Activated B cell treated with CpG ODN at 0.5 μM for 24 hours (primary cell): ENCODE data around the gene SPHK1. TPM values are rescaled to one million over a fixed set of nuclear protein-coding genes. Genes with fewer than 3 reads are reported as not detected.

Experiments used
- ATAC-seq: fragments of 200-7000 bp; cut with Tn5 transposase; one replicate; pipeline ENCODE4 v1.10.0; 2021; ENCODE audit warnings: low read depth, mild to moderate bottlenecking, moderate library complexity
- CTCF ChIA-PET: fragments of 350-600 bp; sonication (Branson Sonifier 250); formaldehyde crosslinking; loops from one replicate; lab custom pipeline; 2021; ENCODE audit warnings: antibody characterized with exemption; lab: Charles Lee
- POLR2A ChIA-PET: fragments of 350-600 bp; sonication (Branson Sonifier 250); formaldehyde crosslinking; loops from one replicate; lab custom pipeline; 2021; ENCODE audit warnings: antibody characterized with exemption; lab: Charles Lee
- DNase-seq: peaks from one replicate; pipeline ENCODE4 v3.0.0; 2022
- H3K27ac Mint-ChIP-seq: one replicate; pipeline ENCODE4 v1.8.0; 2020; ENCODE audit warnings: mixed read lengths
- H3K27me3 Mint-ChIP-seq: one replicate; pipeline ENCODE4 v1.8.0; 2021; ENCODE audit warnings: mixed read lengths
- H3K36me3 Mint-ChIP-seq: one replicate; pipeline ENCODE4 v1.8.0; 2021; ENCODE audit warnings: low read depth, mixed read lengths
- H3K4me1 Mint-ChIP-seq: one replicate; pipeline ENCODE4 v1.8.0; 2021; ENCODE audit warnings: mixed read lengths
- H3K4me3 Mint-ChIP-seq: one replicate; pipeline ENCODE4 v1.8.0; 2020; ENCODE audit warnings: mild to moderate bottlenecking, mixed read lengths
- H3K9me3 Mint-ChIP-seq: one replicate; pipeline ENCODE4 v1.8.0; 2020; ENCODE audit warnings: mixed read lengths
- CTCF ChIP-seq: fragments of 200-600 bp; IDR thresholded peaks from one replicate; pipeline ENCODE4 v1.8.0; 2022; ENCODE audit warnings: antibody characterized with exemption, mild to moderate bottlenecking
- intact Hi-C: fragments of 100-400 bp; cut with micrococcal nuclease; formaldehyde crosslinking; loops from one replicate; pipeline ENCODE4 v1.15.1; 2024
- total RNA-seq: library from RNA; stranded (reverse); gene quantifications from 2 replicates; pipeline ENCODE4 v1.2.3, GENCODE V29; 2022

SPHK1 gene
- total RNA-seq, 1 donor from 2014 or later = 1.1 TPM

GRCh38 chr17:76407509-76407908 is 23.1 kb downstream of the SPHK1 start:
- peak overlapping the region; percentile 12 for H3K27ac Mint-ChIP-seq
- intact Hi-C loops = loop anchor here (5.0 kb wide), 1 partner anchor 285 kb away; no protein-coding TSS in a partner anchor
- TF ChIP-seq CTCF = no peak
- no peaks in the 10 kb centered on the region for H3K9me3 Mint-ChIP-seq
- ChIA-PET POLR2A (interaction anchor here (0.6 to 1.9 kb wide), 4 partner anchors 73 to 102 kb away, joined by 3 to 6 read pairs (median 6); no protein-coding TSS in a partner anchor), CTCF (interaction anchor here (1.0 to 9.7 kb wide), 10 partner anchors 10 to 100 kb away, joined by 3 to 81 read pairs (median 8); no protein-coding TSS in a partner anchor)
- peaks cover 45% of the 10 kb centered on the region for H3K36me3 Mint-ChIP-seq
- H3K27me3 Mint-ChIP-seq = no peaks in the 10 kb centered on the region
- DNase-seq = no peak
- peaks cover 47% of the 10 kb centered on the region for H3K4me1 Mint-ChIP-seq
- H3K4me3 Mint-ChIP-seq = no peak overlapping the region
- no peak for ATAC-seq

GRCh38 chr17:76408037-76408849 is 23.8 kb downstream of the SPHK1 start:
- Mint-ChIP-seq H3K27me3 (no peaks in the 10 kb centered on the region), H3K9me3 (no peaks in the 10 kb centered on the region), H3K4me3 (peak overlapping the region; percentile 35), H3K27ac (peak overlapping the region; percentile 30), H3K4me1 (peaks cover 47% of the 10 kb centered on the region), H3K36me3 (peaks cover 43% of the 10 kb centered on the region)
- intact Hi-C loops = loop anchor here (1.0 to 5.0 kb wide), 7 partner anchors 10 to 286 kb away; no protein-coding TSS in a partner anchor
- ChIA-PET CTCF (interaction anchor here (0.6 to 9.7 kb wide), 19 partner anchors 11 to 104 kb away, joined by 3 to 81 read pairs (median 4); no protein-coding TSS in a partner anchor), POLR2A (interaction anchor here (0.6 to 1.9 kb wide), 10 partner anchors 10 to 1716 kb away, joined by 3 to 8 read pairs (median 4); partner anchors contain the start of genes RHBDF2, SPHK1 and UBE2O)
- ATAC-seq = peak; percentile 80
- TF ChIP-seq CTCF = peak; percentile 85
- peak; percentile 63 for DNase-seq

GRCh38 chr17:76410328-76410965 is 26.0 kb downstream of the SPHK1 start:
- POLR2A ChIA-PET = interaction anchor here (0.6 to 1.2 kb wide), 3 partner anchors 49 to 100 kb away, joined by 3 to 4 read pairs (median 3); no protein-coding TSS in a partner anchor

GRCh38 chr17:76411247-76411646 is 26.8 kb downstream of the SPHK1 start:
- H3K4me1 Mint-ChIP-seq = peaks cover 43% of the 10 kb centered on the region
- ATAC-seq = no peak
- no peak for TF ChIP-seq CTCF
- H3K4me3 Mint-ChIP-seq = no peak overlapping the region
- ChIA-PET POLR2A (interaction anchor here (0.6 kb wide), 1 partner anchor 99 kb away, joined by 3 read pairs; no protein-coding TSS in a partner anchor), CTCF (interaction anchor here (1.5 to 9.7 kb wide), 4 partner anchors 12 to 51 kb away, joined by 4 to 81 read pairs (median 10); no protein-coding TSS in a partner anchor)
- H3K36me3 Mint-ChIP-seq = peaks cover 24% of the 10 kb centered on the region
- H3K9me3 Mint-ChIP-seq = no peaks in the 10 kb centered on the region
- intact Hi-C loops = no loop called here
- no peak for DNase-seq
- H3K27me3 Mint-ChIP-seq = no peaks in the 10 kb centered on the region
- no peak overlapping the region for H3K27ac Mint-ChIP-seq

More at GRCh38 chr17:76410328-76410965, 26.0 kb downstream of the SPHK1 start:
- no peak for ATAC-seq
- H3K9me3 Mint-ChIP-seq = no peaks in the 10 kb centered on the region
- CTCF ChIA-PET = interaction anchor here (1.5 to 9.7 kb wide), 4 partner anchors 13 to 52 kb away, joined by 4 to 81 read pairs (median 10); no protein-coding TSS in a partner anchor
- no peak overlapping the region for H3K4me3 Mint-ChIP-seq
- intact Hi-C loops = no loop called here
- no peaks in the 10 kb centered on the region for H3K27me3 Mint-ChIP-seq
- H3K27ac Mint-ChIP-seq = no peak overlapping the region
- DNase-seq = no peak
- peaks cover 28% of the 10 kb centered on the region for H3K36me3 Mint-ChIP-seq
- TF ChIP-seq CTCF = no peak
- H3K4me1 Mint-ChIP-seq = peaks cover 50% of the 10 kb centered on the region
